ENCODE data around the gene GZMB.
A peak's percentile ranks its signal among the peaks of the same experiment; 100 is the strongest.

The GZMB gene

GRCh38 chr14:24609655-24610344 is 24.2 kb downstream of the GZMB start, which contains the start of gene GZMH:
GZMH (minus strand) TSS chr14:24609685; CDS start chr14:24609613, 72 bp downstream.
- Histone ChIP-seq H3K9me3 (ENCODE audit: insufficient read depth, low read depth, low read length) (no peaks in the 10 kb centered on the region), H3K79me2 (ENCODE audit: insufficient read depth, low read length) (no peaks in the 10 kb centered on the region), H2AFZ (ENCODE audit: low read length) (no peak within 1 kb of the TSS), H3K4me3 (ENCODE audit: low read length, poor library complexity, severe bottlenecking) (no peak within 1 kb of the TSS), H3K4me1 (ENCODE audit: insufficient read depth, low read length, poor library complexity, severe bottlenecking) (peaks cover 53% of the 10 kb centered on the region), H3K9ac (ENCODE audit: low read depth, low read length, poor library complexity, severe bottlenecking) (peak within 1 kb of the TSS; percentile 10), H3K27me3 (ENCODE audit: insufficient read depth, low read length, poor library complexity, severe bottlenecking) (no peaks in the 10 kb centered on the region), H3K4me2 (ENCODE audit: low read depth, low read length, poor library complexity, severe bottlenecking) (no peak within 1 kb of the TSS), H4K20me1 (ENCODE audit: insufficient read depth, low read length, poor library complexity, severe bottlenecking) (no peaks in the 10 kb centered on the region), H3K36me3 (ENCODE audit: insufficient read depth, low read length) (no peaks in the 10 kb centered on the region), H3K9me2 (replicated peaks; ENCODE audit: low read depth, low read length) (no peaks in the 10 kb centered on the region), H3F3A (ENCODE audit: low read depth) (no peaks in the 10 kb centered on the region)
- no peak for TF ChIP-seq EZH2phosphoT487 (IDR thresholded peaks at IDR 0.05; ENCODE audit: borderline replicate concordance)
- TF ChIP-seq CTCF (conservative IDR thresholded peaks at IDR 0.05; ENCODE audit: low read length): no peak

- Histone ChIP-seq H3F3A (ENCODE audit: low read depth) (no peaks in the 10 kb centered on the region), H3K9me3 (ENCODE audit: insufficient read depth, low read depth, low read length) (no peaks in the 10 kb centered on the region), H2AFZ (ENCODE audit: low read length) (no peak overlapping the region), H3K9me2 (replicated peaks; ENCODE audit: low read depth, low read length) (no peaks in the 10 kb centered on the region), H4K20me1 (ENCODE audit: insufficient read depth, low read length, poor library complexity, severe bottlenecking) (no peaks in the 10 kb centered on the region), H3K4me2 (ENCODE audit: low read depth, low read length, poor library complexity, severe bottlenecking) (peak overlapping the region; percentile 4), H3K36me3 (ENCODE audit: insufficient read depth, low read length) (no peaks in the 10 kb centered on the region), H3K4me1 (ENCODE audit: insufficient read depth, low read length, poor library complexity, severe bottlenecking) (peaks cover 53% of the 10 kb centered on the region), H3K27me3 (ENCODE audit: insufficient read depth, low read length, poor library complexity, severe bottlenecking) (no peaks in the 10 kb centered on the region), H3K79me2 (ENCODE audit: insufficient read depth, low read length) (no peaks in the 10 kb centered on the region), H3K4me3 (ENCODE audit: low read length, poor library complexity, severe bottlenecking) (no peak overlapping the region), H3K9ac (ENCODE audit: low read depth, low read length, poor library complexity, severe bottlenecking) (peak overlapping the region; percentile 11)
- TF ChIP-seq EZH2phosphoT487 (IDR thresholded peaks at IDR 0.05; ENCODE audit: borderline replicate concordance) (no peak), CTCF (conservative IDR thresholded peaks at IDR 0.05; ENCODE audit: low read length) (no peak)
These were observed 26.1 kb downstream of the GZMB start for GRCh38 chr14:24607635-24608514.

- TF ChIP-seq EZH2phosphoT487 (IDR thresholded peaks at IDR 0.05; ENCODE audit: borderline replicate concordance) (no peak), CTCF (conservative IDR thresholded peaks at IDR 0.05; ENCODE audit: low read length) (no peak)
- Histone ChIP-seq H2AFZ (ENCODE audit: low read length) (no peak overlapping the region), H3K79me2 (ENCODE audit: insufficient read depth, low read length) (no peaks in the 10 kb centered on the region), H3K27me3 (ENCODE audit: insufficient read depth, low read length, poor library complexity, severe bottlenecking) (no peaks in the 10 kb centered on the region), H3K4me2 (ENCODE audit: low read depth, low read length, poor library complexity, severe bottlenecking) (peak overlapping the region; percentile 26), H3K36me3 (ENCODE audit: insufficient read depth, low read length) (no peaks in the 10 kb centered on the region), H4K20me1 (ENCODE audit: insufficient read depth, low read length, poor library complexity, severe bottlenecking) (no peaks in the 10 kb centered on the region), H3K4me3 (ENCODE audit: low read length, poor library complexity, severe bottlenecking) (no peak overlapping the region), H3F3A (ENCODE audit: low read depth) (no peaks in the 10 kb centered on the region), H3K9ac (ENCODE audit: low read depth, low read length, poor library complexity, severe bottlenecking) (peak overlapping the region; percentile 44), H3K9me2 (replicated peaks; ENCODE audit: low read depth, low read length) (no peaks in the 10 kb centered on the region), H3K4me1 (ENCODE audit: insufficient read depth, low read length, poor library complexity, severe bottlenecking) (peaks cover 47% of the 10 kb centered on the region), H3K9me3 (ENCODE audit: insufficient read depth, low read depth, low read length) (no peaks in the 10 kb centered on the region)
These were observed 26.9 kb downstream of the GZMB start for GRCh38 chr14:24607081-24607480.
